ENCODE results near the gene CPNE4.
A peak's percentile ranks its signal among the peaks of the same experiment; 100 is the strongest.
"Not testable (repeated sequence)": the region's sequence is repeated elsewhere in the genome, so short reads cannot be mapped to it uniquely, and the experiment has no call there.

Gene CPNE4
- 0 reads per million in 2 donors for total RNA-seq

DNA sequence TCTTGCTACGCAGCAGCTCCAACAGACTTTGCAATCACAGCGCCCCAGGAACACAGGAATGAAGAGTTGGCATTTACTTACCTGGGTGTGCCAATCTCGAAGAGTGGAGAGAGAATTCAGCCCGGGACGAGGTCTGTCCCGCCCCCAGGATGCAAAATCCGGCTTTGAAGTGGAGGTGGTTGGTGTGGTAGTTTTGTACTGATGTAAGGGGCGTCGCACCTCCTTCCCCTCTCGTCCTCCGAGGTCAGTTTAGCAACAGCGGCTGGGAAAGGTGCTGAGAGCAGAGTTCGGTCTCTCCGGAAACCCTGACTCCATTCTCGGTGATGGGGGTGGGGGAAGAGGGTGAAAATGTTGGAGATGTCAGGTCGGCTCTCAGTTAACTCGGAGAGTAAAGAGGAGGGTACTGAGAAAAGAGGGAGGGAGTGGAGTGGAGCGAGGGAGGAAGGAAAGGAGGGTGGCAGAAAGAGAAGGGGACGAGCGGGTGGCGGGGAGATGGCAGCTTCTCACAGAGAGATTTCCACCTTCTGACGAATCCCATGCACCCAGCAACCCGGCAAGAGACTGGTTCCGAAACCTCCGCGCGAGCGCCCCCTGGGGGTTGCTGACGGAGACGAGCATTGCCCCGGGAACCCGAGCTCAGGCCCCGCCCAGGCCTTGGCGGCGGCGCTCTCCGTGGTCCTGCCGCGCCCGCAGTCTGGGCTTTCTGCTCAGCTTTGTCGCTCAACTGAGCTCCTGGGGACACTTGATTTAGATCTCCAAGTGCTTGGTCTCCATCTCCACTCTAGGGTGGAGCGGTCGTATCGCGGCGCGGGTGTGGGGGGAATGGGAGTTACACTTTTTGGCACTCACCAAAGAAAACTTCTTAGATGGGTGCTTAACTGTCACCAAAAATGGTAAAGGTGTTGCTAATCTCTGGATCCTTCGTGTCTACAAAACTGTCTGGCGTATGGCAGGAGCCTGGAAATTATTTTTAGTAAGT, at the start of gene CPNE4:
Gene CPNE4, minus strand, starts transcription at position 529 of the 979 bp plus-strand sequence.
- peak; percentile 28 for DNase-seq

GRCh38 chr3:132083583-132084279, 48.9 kb upstream of the CPNE4 start:
- no peak for DNase-seq

DNA sequence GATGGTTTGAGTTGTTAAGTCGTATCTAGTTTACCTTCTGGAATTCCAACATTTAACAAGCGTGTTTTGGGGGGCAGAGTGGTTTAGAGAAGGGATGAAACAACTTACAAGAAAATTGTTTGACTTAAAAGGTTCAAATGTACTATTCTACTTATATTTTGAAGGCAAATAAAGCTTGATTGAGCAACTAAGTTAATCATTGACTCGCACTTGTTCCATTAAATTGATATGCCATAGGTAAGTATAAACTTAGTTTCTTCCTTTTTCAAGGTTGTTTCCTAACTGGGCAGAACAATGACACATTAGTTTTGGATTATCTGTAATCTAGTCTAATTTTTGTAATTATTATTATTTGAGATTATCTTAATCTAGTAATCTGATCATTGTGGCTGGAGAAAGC, 48.3 kb upstream of the CPNE4 start:
- DNase-seq, result no peak

DNA sequence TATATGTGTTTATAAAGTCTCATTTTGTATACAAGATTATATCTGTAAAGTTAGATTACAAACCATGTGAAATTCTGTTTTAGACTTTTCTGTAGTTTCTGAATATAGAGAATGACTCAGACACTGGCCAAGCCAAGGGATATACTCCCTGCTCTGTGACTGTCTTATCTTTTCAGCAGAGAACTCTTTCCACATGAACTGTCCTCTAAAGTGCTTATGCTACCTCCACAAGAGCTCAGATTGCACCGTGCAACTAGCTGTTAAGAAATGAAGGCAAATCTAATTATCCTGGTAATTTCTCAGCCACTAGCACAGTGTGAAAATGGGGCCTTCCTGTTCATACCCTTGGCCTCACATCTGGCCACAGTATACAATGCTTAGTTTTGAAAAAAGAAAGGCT, 44.3 kb upstream of the CPNE4 start:
- DNase-seq, result no peak

- no peak for DNase-seq
These were observed 39.0 kb upstream of the CPNE4 start for GRCh38 chr3:132073771-132074170.

DNA sequence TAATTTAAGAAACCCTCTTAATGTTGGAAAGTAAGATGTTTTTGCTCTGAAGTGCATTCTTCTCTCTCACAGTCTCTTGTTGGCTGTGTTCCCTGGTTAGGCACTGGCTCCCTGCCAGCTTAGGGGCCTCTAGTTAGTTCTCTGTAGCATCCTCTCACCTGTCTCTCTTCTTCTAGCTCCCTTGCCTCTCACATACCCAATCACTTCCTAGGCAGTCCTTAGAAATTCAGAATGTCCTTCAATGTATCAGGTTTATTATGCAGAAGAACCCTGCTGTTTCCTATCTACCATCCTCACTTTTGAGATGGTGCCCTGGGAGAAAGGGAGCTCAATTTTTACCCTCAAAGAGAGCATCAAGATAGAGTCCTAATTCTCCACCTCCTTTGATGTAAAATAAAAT, 36.2 kb upstream of the CPNE4 start:
- no peak for DNase-seq

GRCh38 chr3:132064114-132064513, 29.3 kb upstream of the CPNE4 start:
- DNase-seq, result no peak

DNA sequence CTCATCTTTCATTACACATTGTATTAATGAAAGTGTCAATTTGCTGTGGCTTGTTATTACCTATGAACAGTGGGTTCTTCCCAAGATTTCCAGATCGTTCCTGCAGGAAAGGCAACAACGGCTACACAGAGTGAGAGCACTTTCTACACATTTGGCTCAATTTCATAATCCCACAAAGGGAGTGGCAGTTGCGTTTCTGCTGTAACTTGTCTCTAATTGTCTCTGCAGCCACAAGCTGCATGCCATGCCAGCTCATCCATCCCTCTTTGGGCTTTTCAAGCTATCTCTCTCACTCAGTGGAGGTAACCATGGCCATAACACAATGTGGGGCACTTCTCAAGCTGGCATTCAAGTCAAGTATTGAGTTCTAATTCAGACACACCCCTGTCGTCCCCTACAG, 27.7 kb upstream of the CPNE4 start:
- no peak for DNase-seq

GRCh38 chr3:132055872-132056271, 21.1 kb upstream of the CPNE4 start:
- DNase-seq, result no peak

DNA sequence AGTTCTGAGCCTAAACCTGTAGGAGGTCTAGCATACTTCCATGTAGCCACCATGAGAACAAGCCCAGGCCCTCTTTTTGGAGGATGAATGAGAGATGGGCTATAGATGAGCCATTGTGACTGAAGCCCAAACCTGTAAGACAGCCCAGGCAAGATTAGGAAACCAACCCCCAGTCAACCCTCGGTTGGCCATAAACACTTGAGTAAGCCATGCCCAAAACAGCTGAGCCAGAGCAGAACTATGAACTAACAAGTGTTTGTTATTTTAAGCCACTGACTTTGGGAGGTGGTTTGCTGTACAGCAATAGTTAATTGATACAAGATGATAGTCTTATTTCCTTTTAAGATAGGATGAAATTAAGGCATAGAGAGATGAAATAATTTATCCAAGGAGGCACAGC, 12.4 kb upstream of the CPNE4 start:
- DNase-seq, result no peak

DNA sequence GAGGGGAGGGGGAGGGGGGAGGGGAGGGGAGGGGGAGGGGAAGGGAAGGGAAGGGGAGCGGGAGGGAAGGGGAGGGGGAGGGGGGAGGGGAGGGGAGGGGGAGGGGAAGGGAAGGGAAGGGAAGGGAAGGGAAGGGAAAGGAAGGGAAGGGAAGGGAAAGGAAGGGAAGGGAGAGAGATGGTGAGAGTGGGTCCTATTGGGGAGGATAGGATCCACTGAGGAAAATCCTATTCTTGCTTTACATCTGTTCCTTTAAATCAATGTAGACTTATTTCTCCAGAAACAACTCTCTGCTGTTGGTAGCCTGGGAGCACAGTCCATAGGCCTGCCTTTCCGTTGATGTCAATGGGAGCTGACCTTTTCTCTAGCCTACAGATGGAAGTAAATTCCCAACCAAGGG, 10.1 kb upstream of the CPNE4 start:
- not testable (repeated sequence) for DNase-seq

GRCh38 chr3:132042681-132043080, 7.9 kb upstream of the CPNE4 start:
- DNase-seq, result no peak

GRCh38 chr3:132038198-132038825, 3.5 kb upstream of the CPNE4 start:
- DNase-seq, result no peak

- no peak for DNase-seq
These were observed 2.8 kb upstream of the CPNE4 start for GRCh38 chr3:132037581-132037980.

GRCh38 chr3:132037056-132037455, 2.2 kb upstream of the CPNE4 start:
- no peak for DNase-seq

- no peak for DNase-seq
These were observed 723 bp downstream of the CPNE4 start for GRCh38 chr3:132034097-132034485.

- DNase-seq, result no peak
These were observed 1.3 kb downstream of the CPNE4 start for GRCh38 chr3:132033471-132033870.

DNA sequence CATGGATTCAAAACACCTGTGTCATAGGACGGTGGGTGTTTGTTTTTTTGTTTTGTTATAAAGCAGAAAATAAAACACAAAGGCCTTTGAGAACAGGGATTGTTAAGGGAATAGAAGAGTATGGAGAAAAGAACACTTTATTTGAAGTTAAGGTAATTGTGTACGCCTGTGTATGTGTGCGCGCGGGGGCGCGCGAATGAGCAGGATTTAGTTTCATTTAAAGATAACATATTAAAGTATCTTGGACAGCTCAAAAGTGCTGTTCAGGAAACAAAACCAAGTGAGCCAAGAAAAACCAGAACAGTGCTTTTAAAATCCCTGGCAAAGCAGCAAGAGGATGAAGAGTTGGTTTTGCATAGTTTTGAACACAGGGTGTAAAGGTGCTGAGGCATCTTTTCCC, 1.9 kb downstream of the CPNE4 start:
- no peak for DNase-seq

DNA sequence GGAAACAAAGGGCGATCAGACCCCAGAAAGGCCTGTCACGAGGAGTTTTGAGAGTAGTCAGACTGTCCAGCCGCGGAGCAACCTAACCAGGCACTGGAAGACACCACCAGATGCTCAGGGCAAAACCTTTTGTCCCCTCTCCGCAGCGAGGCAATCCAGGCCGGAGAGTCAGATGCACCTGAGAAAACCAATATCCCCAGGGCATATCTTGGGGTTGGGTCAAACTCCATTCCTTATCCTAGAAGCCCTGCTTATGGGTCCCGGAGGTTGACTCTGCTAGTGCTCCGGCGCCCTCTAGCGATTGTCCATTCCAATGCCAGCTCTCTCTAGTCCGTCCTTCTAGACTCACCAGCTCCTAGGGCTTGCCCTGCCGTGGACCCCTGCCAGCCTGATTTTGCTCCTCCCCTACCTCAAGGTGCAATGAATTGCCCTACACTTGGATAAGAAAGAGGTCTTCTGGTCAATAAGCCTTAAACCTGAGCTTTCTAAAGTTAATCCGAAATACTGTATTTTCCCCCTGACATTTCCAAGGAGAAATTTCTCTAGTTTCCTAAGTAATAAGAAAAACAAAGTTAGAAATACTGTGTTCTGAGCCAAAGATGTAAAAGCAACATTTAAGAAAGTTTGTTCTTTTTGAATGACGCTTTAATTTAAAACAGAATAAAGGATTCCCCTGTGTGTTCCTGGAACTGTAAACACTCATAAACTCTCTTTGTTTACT, 5.5 kb downstream of the CPNE4 start:
- peak; percentile 24 for DNase-seq

- DNase-seq, result no peak
These were observed 11.9 kb downstream of the CPNE4 start for GRCh38 chr3:132022914-132023313.

- no peak for DNase-seq
These were observed 14.8 kb downstream of the CPNE4 start for GRCh38 chr3:132020058-132020457.

GRCh38 chr3:132017137-132017536, 17.7 kb downstream of the CPNE4 start:
- no peak for DNase-seq

Measured in T-helper 9 cell (primary cell).